Tibial artery (tissue), 4 donors: ENCODE results near the gene PCK1.

Experiments used
- DNase-seq, 2 donors: peaks; one replicate each; pipeline ENCODE4 v3.0.0-alpha.2; 2019
- H3K27ac ChIP-seq, 2 donors: fragments of 200-600 bp; sonication (generic) in 1 of 2; 1 replicate in 1 of 2; 2 replicates in 1 of 2; pipeline ENCODE4 v1.5.1; 2018 to 2019; ENCODE audit warnings: mild to moderate bottlenecking in 1 of 2
- H3K27me3 ChIP-seq, 2 donors: fragments of 200-600 bp; sonication (generic) in 1 of 2; one replicate each; pipeline versions ENCODE4 v1.5.1 to v1.6.0; 2016 to 2019
- H3K36me3 ChIP-seq, 3 donors: fragments of 200-600 bp; sonication (generic) in 2 of 3; one replicate each; pipeline ENCODE4 v1.5.1; 2016 to 2019; ENCODE audit warnings: mild to moderate bottlenecking in 2 of 3
- H3K4me1 ChIP-seq, 4 donors: fragments of 200-600 bp; sonication (generic) in 2 of 4; 1 replicate in 3 of 4; 2 replicates in 1 of 4; pipeline ENCODE4 v1.5.1; 2016 to 2019
- H3K4me3 ChIP-seq, 2 donors: fragments of 200-600 bp; sonication (generic) in 1 of 2; 1 replicate in 1 of 2; 2 replicates in 1 of 2; pipeline ENCODE4 v1.5.1; 2018 to 2019; ENCODE audit warnings: mild to moderate bottlenecking in 2 of 2
- H3K9me3 ChIP-seq, 3 donors: fragments of 200-600 bp; sonication (generic) in 1 of 3; one replicate each; pipeline ENCODE4 v1.5.1; 2016 to 2019
- CTCF ChIP-seq, 2 experiments: fragments of 200-600 bp in 1 of 2; fragments of 450-650 bp in 1 of 2; IDR thresholded peaks; one replicate each; pipeline ENCODE4 v1.5.1; 2017 to 2019; ENCODE audit warnings: antibody characterized with exemption in 2 of 2, mild to moderate bottlenecking in 1 of 2, moderate library complexity in 1 of 2
- intact Hi-C: fragments of 100-400 bp; cut with DNase I; formaldehyde crosslinking; loops from one replicate; pipeline ENCODE4 v1.15.0; 2023; ENCODE audit warnings: low total_unique reads

PCK1 gene

DNA sequence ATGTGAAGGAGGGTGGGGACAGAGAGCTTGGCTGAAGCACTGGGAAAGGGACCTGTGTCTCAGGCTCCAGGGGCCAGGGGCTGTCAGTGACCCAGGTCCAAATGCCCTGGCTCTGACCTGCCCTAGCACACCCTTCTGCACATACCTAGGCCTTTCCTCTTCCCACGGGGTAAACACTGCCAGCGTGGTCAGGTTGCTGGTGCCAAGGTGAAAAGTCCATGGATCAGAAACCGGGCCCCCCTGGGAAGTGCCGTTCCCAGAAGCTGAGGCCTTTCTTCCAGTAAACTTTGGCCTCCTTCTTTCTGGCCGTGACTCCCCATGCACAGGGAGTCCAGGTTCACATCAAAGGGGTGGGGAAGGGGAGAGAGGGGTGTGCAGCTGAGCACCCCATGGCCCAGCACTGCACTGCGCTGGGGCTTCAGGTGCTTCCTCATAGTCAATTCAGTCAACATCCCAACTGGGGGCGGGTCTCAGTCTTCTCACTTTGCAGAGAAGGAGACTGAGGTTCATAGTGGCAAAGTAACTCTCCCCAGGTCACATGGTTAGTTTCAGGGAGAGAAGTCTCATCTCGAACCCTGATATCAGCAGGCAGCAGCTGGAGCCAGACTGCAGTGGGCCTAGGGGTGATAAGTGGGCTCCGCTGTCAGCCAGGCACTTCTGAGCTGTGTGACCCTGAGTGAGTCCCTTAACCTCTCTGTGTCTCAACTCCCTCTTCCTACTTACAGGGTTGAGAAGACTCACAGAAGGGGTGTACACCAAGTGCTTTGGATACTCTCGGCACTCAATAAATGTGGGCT lies 17.0 kb downstream of the PCK1 start:
- no peak for DNase-seq
- no peak for TF ChIP-seq CTCF (IDR thresholded peaks at IDR 0.05)
- no peaks in the 10 kb centered on the region for H3K36me3 ChIP-seq
- no peaks in the 10 kb centered on the region for H3K9me3 ChIP-seq
- intact Hi-C loops, result no loop called here
- H3K4me1 ChIP-seq, result peaks cover 0 to 32% (median 19%) of the 10 kb centered on the region in 4 donors
- no peak overlapping the region for H3K4me3 ChIP-seq
- peaks cover 0 to 36% of the 10 kb centered on the region in 2 donors for H3K27me3 ChIP-seq
- no peak overlapping the region for H3K27ac ChIP-seq

GRCh38 chr20:57578476-57579165 lies 17.7 kb downstream of the PCK1 start:
- no peak for DNase-seq
- Histone ChIP-seq H3K4me3 (no peak overlapping the region), H3K36me3 (no peaks in the 10 kb centered on the region), H3K27me3 (peaks cover 0 to 31% of the 10 kb centered on the region in 2 donors), H3K4me1 (peaks cover 0 to 40% (median 26%) of the 10 kb centered on the region in 4 donors), H3K27ac (no peak overlapping the region), H3K9me3 (no peaks in the 10 kb centered on the region)
- intact Hi-C loops, result no loop called here
- no peak for TF ChIP-seq CTCF (IDR thresholded peaks at IDR 0.05)

- no peak for DNase-seq
- Histone ChIP-seq H3K9me3 (no peaks in the 10 kb centered on the region), H3K4me3 (no peak overlapping the region), H3K36me3 (no peaks in the 10 kb centered on the region), H3K27ac (no peak overlapping the region), H3K4me1 (peaks cover 0 to 48% (median 26%) of the 10 kb centered on the region in 4 donors), H3K27me3 (peaks cover 0 to 31% of the 10 kb centered on the region in 2 donors)
- intact Hi-C loops, result no loop called here
- TF ChIP-seq CTCF (IDR thresholded peaks at IDR 0.05), result no peak
Observed at GRCh38 chr20:57579331-57579897, 18.5 kb downstream of the PCK1 start.

GRCh38 chr20:57579898-57580447 lies 19.1 kb downstream of the PCK1 start:
- H3K27ac ChIP-seq, result no peak overlapping the region
- DNase-seq, result no peak
- no peak for TF ChIP-seq CTCF (IDR thresholded peaks at IDR 0.05)
- intact Hi-C loops, result loop anchor here (5.0 to 10.0 kb wide), 2 partner anchors 193 to 565 kb away; no protein-coding TSS in a partner anchor
- peaks cover 0 to 53% (median 26%) of the 10 kb centered on the region in 4 donors for H3K4me1 ChIP-seq
- peaks cover 0 to 31% of the 10 kb centered on the region in 2 donors for H3K27me3 ChIP-seq
- H3K4me3 ChIP-seq, result no peak overlapping the region
- no peaks in the 10 kb centered on the region for H3K9me3 ChIP-seq
- H3K36me3 ChIP-seq, result no peaks in the 10 kb centered on the region

GRCh38 chr20:57580478-57581201 lies 19.7 kb downstream of the PCK1 start:
- Histone ChIP-seq H3K9me3 (no peaks in the 10 kb centered on the region), H3K27me3 (peaks cover 0 to 31% of the 10 kb centered on the region in 2 donors), H3K27ac (peak overlapping the region; percentile 87 to 95), H3K4me3 (no peak overlapping the region), H3K4me1 (peaks cover 0 to 60% (median 26%) of the 10 kb centered on the region in 4 donors), H3K36me3 (no peaks in the 10 kb centered on the region)
- no peak for DNase-seq
- intact Hi-C loops, result loop anchor here (5.0 to 10.0 kb wide), 2 partner anchors 193 to 564 kb away; no protein-coding TSS in a partner anchor
- TF ChIP-seq CTCF (IDR thresholded peaks at IDR 0.05), result no peak
